Measurements from ENCODE around the gene CA5B.
"Not testable (repeated sequence)": the region's sequence is repeated elsewhere in the genome, so short reads cannot be mapped to it uniquely, and the experiment has no call there.

Gene CA5B

GRCh38 chrX:15814771-15815365 lies 76.8 kb downstream of the CA5B start:
- DNase-seq (ENCODE audit: low spot score) = no peak

GRCh38 chrX:15815779-15816437 lies 77.8 kb downstream of the CA5B start:
- DNase-seq (ENCODE audit: low spot score) = no peak

GRCh38 chrX:15816438-15816809 lies 78.4 kb downstream of the CA5B start:
- no peak for DNase-seq (ENCODE audit: low spot score)

GRCh38 chrX:15816886-15817285 lies 78.8 kb downstream of the CA5B start:
- DNase-seq (ENCODE audit: low spot score) = no peak

- DNase-seq (ENCODE audit: low spot score) = no peak
Measured at GRCh38 chrX:15820106-15821073, 82.3 kb downstream of the CA5B start.

GRCh38 chrX:15822922-15823321 lies 84.9 kb downstream of the CA5B start:
- no peak for DNase-seq (ENCODE audit: low spot score)

- DNase-seq (ENCODE audit: low spot score) = no peak
Measured at GRCh38 chrX:15825936-15826335, 87.9 kb downstream of the CA5B start.

GRCh38 chrX:15829217-15829616 lies 91.1 kb downstream of the CA5B start:
- DNase-seq (ENCODE audit: low spot score) = no peak

- DNase-seq (ENCODE audit: low spot score) = not testable (repeated sequence)
Measured at GRCh38 chrX:15831347-15831746, 93.3 kb downstream of the CA5B start.

- no peak for DNase-seq (ENCODE audit: low spot score)
Measured at GRCh38 chrX:15834053-15834452, 96.0 kb downstream of the CA5B start.

GRCh38 chrX:15834827-15835595 lies 96.9 kb downstream of the CA5B start:
- no peak for DNase-seq (ENCODE audit: low spot score)
